HG02678 (cell line): ENCODE results near the gene BRCA1.
"Not testable (repeated sequence)": the region's sequence is repeated elsewhere in the genome, so short reads cannot be mapped to it uniquely, and the experiment has no call there.

Experiments
- ATAC-seq: cut with Tn5 transposase; IDR thresholded peaks from one replicate; pipeline ENCODE4 v1.9.1; 2021; ENCODE audit warnings: mild to moderate bottlenecking, moderate library complexity; ENCODE audit not compliant: unreplicated experiment

Gene BRCA1

DNA sequence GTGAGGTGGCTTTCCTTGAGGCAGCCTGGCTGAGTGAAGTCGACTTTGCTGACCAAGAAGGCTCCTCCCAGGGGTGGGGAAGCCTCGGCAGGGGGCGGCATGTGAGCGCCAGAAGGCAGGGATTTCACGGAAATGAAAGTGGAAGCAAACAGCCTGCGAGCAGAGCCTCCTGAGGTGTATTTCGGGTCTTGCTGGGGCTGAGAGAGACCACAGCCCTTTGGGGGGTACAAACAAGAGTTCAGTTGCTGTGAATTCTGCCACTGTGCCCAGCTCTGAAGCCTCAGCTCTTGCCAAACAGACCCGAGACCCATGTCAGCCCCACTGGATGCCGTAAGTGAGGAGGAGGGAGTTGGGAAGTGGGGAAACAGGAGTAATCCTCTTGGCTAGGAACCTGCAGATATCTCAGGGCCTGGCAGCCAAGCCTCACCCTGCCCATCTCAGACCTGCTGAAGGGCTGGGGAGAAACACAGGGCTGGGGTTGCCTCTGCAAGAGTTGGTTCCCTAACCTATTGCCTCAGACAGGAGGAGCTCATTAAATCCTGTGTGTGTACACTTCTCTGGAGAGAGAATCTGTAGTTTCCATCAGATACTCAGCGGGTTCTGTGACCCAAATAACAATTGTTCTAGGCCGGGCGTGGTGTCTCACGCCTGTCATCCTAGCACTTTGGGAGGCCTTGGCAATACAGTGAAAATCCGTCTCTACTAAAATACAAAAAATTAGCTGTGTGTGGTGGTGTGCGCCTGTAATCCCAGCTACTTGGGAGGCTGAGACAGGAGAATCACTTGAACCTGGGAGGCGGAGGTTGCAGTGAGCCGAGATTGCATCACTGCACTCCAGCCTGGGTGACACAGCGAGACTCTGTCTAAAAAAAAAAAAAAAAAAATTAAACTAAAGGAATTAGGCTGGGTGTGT, 118.3 kb downstream of the BRCA1 start, which contains the start of gene IFI35:
Gene IFI35, plus strand, starts transcription at position 146 of the 913 bp plus-strand sequence. Its CDS starts 164 bp downstream, at position 310.
- peak; percentile 81 for ATAC-seq

DNA sequence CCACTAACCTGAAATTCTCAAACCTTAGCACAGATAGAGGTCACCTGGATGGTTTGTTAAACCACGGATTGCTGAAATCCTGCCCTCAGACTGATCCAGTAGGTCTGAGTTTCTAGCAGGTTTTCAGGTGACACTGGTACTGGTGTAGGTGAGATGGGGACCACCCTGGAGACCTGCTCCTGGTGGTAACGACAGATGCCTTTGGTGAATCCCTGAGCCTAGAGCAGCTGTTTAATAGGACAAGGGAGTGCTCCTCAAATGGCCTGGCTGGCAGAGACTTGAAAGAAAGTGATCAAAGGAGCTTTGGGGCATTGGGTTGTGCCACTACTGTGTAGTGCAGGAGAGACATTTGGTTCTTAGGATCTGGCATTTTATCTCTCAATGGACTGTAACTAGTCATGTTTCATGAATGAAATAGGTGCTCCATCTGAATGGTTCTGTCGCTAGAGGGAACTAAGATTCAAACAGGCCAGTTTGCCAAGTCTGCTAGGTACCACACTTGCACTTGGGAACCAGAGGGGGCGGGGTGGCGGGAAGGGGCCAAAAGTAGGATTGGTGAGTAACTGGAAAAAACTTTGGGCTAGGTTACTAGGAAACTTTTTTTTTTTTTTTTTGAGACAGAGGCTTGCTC, 121.5 kb downstream of the BRCA1 start:
- ATAC-seq, result no peak

DNA sequence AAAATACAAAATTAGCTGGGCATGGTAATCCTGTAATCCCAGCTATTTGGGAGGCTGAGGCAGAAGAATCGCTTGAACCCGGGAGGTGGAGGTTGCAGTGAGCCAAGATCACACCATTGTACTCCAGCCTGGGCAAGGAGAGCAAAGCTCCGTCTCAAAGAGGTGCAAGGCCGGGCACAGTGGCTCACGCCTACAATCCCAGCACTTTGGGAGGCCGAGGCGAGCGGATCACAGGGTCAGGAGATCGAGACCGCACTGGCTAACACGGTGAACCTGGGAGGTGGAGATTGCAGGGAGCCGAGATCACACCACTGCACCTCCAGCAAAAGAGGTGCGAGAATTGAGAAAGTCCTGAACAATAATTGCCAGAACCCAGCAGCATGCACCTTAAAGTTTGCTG, 124.3 kb downstream of the BRCA1 start:
- not testable (repeated sequence) for ATAC-seq

DNA sequence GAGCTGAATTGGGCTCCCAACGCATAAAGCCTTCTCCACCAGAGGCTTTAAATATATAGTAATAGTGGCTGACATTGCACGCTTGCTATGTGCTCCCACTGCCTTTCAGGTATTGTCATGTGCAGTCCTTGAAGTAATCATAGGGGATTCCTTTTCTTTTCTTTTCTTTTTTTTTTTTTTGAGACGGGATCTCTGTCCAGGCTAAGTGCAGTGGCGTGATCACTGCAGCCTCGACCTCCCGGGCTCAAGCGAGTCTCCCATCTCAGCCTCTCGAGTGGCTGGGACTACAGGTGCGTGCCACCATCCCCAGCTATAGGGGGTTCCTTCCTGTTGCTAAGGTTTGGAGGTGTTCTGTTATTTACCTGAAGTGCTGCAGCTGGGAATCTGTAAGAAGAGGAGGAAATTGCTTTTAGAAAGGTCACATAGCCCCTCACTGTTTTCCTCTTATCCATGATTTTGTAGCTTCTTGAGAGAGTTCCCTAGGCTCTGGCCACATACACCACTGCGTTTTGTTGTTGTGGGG, 126.1 kb downstream of the BRCA1 start:
- no peak for ATAC-seq

DNA sequence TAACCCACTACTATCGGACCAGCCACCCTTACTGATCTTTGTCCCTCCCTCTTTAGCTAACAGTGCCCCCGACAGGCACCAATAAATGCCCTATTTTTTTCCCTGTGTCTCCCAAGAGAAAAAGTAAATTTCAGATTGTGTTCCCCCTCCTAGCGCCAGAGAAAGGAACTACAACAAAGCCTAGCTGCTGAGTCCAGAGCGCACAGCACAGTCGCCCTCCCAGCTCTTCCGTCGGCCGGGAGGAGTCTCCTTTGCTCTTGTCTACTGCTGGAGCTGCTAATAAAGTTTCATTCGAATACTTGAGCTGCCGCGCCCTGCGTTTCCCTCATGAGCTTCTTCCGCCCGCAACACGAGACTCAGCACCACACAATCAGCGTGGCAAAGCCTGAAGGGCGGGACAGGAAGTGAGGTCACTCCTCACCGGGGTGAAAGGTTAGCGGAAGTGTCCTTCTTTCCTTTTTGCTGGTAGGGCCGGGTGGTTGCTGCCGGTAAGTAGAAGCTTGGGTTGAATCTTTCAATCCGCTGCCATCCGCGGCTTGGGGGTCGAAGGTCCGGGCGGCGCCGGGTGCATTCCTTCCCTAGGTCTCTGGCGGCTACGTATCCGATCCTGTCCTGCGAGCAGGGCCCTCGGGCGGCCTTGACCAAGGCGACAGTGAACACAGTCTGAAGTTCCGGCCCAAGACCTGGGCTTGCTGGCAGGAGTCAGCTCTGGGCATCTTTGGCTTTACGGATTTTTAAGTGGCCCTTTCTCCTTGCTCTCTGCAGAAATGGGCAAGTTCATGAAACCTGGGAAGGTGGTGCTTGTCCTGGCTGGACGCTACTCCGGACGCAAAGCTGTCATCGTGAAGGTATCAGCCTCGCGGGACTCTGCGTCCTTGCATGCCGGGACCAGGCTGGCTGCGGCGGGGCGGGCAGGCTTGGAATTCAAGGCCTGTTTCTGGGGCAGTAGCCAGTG, 126.9 kb downstream of the BRCA1 start, which contains the start of gene RPL27:
Gene RPL27, plus strand, starts transcription at position 436 of the 955 bp plus-strand sequence. Its CDS starts 332 bp downstream, at position 768.
- peak; percentile 93 for ATAC-seq

DNA sequence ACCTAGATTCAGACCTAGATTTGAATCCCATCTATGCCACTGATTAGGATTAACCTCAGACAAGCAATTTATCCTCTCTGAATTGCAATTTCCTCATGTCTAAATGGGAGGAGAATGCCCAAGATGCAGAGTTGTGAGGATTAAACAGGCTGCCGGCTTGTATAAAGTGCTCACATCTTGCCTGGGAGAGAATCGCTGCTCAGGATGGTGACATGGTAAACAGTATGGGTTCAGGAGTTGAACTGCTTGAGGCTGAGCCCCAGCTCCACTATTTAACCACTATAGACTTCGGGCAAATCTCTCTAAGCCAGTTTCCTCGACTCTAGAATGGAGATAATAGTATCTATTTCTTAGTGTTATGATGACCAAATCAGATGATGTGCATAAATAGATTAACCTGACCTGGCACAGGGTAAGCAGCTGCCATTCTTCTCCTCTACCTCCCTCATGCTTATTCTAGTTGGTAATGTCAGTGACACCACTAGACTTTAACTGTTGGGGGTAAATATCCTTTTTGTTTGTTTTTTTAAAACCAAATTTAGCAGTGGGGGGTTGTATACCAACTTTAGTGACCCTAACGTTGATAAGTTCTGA, 127.7 kb downstream of the BRCA1 start:
- ATAC-seq, result no peak
